Spleen (tissue), 7 donors: ENCODE results near the gene CHD9NB.

ENCODE experiments used
- CTCF ChIP-seq, 11 experiments: fragments of 200-600 bp in 7 of 11; fragments of 450-650 bp in 4 of 11; sonication (generic) in 4 of 11; IDR thresholded peaks in 8 of 11; conservative IDR thresholded peaks in 3 of 11; 1 replicate in 7 of 11; 2 replicates in 4 of 11; pipeline versions ENCODE4 v1.4.0 to v1.8.0; 2016 to 2021; ENCODE audit warnings: antibody characterized with exemption in 11 of 11, inconsistent platforms in 4 of 11, mild to moderate bottlenecking in 1 of 11
- POLR2A ChIP-seq, 3 donors: fragments of 450-650 bp; IDR thresholded peaks; one replicate each; pipeline ENCODE4 v1.5.1; 2017; ENCODE audit warnings: antibody characterized with exemption in 3 of 3, mild to moderate bottlenecking in 1 of 3
- donor health status: DM: no; HTN: no; CAD: no; lungs with moderate emphysema.
- donor health status: DM: no; HTN: no; CAD: no.
- donor health status: DM: no; HTN: no; CAD: no.

DNA sequence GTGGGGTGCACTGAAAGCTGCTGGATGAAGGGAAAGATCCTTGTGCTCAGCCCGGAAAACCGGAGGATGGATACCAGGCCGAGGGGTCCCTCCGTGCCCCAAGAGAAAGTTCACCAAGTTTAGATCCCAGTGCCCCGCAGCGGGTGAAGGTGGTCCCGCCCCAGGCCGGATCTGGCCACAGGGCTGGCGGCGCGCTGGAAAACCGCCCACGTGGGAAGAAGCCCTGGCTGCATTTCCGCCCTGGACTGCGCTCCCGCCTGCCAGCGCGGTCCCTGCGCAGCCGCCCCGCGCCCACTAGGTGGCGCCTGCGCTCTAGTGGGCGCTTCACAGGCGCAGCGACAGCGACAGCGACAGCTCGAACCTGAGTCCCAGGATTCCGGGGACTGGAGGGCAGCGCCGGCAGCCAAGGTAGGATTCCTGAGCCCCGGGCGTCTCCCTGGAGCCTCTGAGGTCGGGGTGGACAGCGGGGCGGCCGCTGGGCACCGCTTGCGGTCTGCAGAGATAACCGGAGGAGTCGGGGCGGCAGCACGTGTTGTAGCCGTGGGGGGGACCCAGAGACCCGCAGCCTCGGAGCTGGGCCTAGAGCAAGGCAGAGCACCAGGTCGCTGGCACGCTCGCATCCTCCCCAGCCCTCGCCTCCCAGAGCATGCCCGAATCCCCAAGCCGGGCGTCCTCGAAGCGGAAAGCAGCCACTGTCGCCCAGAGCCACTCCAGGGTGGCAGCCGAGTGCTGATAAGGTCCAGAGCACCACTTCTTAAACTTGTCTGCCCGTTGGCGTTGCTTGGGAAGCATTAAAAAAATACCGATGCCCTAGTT is 2.2 kb upstream of the CHD9NB start, which contains the start of gene CHD9:
- peak; percentile 98 to 100 (median 99) for TF ChIP-seq CTCF (IDR thresholded peaks at IDR 0.05 in 8 of 11, conservative IDR thresholded peaks at IDR 0.05 in 3 of 11)
- peak in 1 of 3 donors; percentile 8 for TF ChIP-seq POLR2A (IDR thresholded peaks at IDR 0.05)
